Activated naive CD4-positive, alpha-beta T cell treated with anti-CD3 and anti-CD28 coated beads, Interleukin-2, amount 50 U/mL, for 16 hours (primary cell): Measurements from ENCODE around the gene POMGNT1.

Experiments
- DNase-seq: peaks from one replicate; pipeline ENCODE4 v3.0.0-alpha.2; 2020

The POMGNT1 gene

DNA sequence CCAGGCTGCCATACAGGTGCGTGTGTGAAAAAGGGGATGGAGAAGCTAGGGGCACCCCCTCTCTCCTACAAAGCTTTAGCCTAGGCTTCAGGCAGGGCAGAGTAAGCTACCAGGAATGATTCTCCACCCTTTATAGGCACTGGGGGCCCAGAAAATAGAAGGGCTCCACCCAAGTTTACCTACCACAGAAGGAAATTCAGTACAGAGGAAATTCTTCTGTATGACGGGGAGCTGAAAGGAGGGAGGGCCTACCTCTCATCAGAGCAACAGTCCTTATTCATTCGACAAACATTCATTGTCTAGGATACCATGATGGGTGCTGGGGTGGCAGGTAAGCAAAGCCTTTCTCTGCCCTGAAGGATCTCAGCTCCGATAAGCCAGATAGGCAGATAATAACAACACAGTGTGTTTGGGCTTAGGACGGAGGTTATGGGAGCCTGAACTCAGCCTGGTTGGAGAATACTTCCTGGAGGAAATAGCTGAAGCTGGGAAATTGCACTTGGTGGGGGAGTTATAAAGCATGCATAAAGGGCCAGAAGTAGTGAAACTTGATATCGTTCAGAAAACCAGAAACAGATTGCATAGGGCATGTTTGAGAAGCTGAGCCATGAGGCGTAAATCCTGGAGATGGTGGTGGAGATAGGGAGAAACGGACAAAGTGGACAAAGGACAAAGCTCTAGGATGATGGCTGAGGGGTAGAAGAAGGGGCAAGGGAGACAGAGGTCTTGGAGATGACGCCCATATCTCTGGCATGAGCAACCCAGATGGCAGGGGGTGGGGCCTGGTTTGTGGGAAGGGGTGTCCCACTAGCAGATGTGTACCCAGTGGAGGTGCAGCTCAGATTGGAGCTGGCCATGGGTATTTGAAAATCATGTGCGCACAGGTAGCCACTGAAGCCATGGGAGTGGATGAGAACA is 16.6 kb downstream of the POMGNT1 start:
- no peak for DNase-seq

GRCh38 chr1:46180082-46180616 is 18.1 kb downstream of the POMGNT1 start:
- DNase-seq = no peak

DNA sequence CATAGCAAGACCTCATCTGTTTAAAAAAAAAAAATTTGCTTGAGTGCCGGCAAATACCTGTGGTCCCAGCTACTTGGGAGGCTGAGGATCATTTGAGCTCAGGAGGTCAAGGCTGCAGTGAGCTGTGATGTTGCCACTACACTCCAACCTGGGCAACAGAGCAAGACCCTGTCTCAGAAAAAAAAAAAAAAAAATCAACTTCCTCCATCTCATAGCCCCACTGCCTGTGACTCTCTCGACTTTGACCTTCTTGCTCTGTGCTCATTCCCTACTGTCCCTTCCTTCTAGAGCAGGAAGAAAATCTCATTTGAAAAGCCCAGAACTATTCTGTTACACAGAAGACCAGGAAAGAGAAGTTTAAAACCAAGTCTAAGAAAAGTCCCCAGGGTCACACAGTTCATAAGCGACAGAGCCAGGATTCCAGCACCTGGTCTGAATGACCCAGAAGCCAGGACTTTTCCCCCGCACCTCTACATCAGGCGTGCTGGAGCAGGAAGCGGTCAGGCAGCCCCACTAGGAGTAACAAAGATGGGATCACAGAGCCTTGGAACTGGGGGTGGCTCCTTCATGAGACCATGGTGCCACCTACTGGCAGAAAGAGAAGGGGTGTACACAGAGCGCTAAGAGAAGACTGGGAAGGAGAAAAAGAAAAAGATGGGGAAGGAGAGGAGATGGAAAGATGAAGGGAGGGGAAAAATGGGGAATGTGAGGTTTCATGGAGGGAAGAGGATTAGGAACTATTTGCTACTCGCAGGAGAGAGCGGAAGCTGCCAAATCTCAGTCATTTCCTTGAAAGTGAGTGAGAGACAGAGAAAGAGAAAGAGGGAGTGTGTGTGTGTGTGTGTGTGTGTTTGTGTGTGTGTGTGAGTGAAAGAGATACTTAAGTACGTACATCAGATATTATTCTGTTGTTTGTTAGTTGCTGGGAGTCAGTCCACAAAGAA is 18.8 kb downstream of the POMGNT1 start:
- DNase-seq = peak; percentile 59

GRCh38 chr1:46176211-46176865 is 21.9 kb downstream of the POMGNT1 start, which contains the start of gene P3R3URF:
Gene P3R3URF (minus strand): TSS chr1:46176488. CDS start chr1:46176471, 17 bp downstream.
- no peak for DNase-seq

- DNase-seq = no peak
Measured at GRCh38 chr1:46175243-46175642, 23.0 kb downstream of the POMGNT1 start.

DNA sequence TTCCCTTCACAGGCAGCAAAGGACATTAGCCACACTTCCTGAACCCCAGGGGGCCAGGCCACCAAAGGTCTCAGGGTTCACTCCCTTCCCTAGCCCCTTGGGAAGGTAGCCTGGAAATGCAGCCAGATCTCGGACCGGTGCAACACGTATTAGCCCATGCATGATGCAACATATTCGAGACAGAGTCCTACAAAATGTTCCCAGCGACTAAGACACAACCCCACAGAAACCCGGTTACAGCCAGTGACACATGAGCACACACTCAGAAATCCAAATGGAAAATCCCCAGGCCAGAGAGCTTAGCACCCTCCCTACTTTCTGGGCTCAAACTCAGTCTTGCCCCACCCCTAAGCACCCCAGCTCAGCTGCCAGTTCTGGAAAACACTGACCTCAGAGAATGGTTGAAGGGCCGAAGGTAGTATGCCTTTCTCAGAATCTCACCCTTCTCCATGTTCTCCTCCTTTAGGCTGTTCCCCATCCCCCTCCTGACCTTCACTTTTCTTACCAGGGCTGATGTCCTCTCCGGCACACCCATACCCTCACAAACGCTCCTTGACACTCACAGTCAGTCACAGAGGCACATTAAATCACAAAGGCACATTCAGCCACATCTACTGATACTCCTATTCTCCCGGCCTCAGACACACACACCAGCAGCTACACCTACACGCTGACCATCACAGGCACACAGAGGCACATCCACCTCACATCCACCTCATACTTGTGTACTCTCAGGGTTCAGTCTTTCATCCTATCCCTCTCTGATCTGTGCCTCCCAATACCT is 23.6 kb downstream of the POMGNT1 start, which contains the start of gene TSPAN1:
Gene TSPAN1 (plus strand): TSS at position 640 of the 784 bp plus-strand sequence. CDS start 6,021 bp downstream, outside the sequence.
- DNase-seq = no peak

GRCh38 chr1:46173361-46173856 is 24.8 kb downstream of the POMGNT1 start:
- no peak for DNase-seq

- DNase-seq = no peak
Measured at GRCh38 chr1:46172321-46172720, 25.9 kb downstream of the POMGNT1 start.

DNA sequence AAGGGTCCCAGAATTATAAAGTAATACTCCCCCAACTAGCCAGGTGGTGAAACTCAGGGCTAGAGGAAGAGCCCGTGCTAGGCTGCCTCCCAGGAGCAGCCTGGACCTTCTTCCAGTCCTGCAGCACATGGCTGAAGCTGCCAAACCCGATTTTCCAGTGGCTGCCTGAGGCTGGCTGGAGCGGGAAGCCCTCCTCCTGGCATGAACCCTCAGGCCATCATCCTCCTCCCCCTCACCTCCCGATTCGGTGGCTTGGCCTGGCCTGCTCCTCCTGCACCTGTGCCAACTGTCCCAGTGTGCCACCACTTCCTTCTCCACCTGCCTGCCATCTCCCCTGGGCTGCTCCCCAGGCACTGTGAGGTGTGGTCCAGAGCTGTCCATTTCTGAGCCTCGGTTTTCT is 26.4 kb downstream of the POMGNT1 start:
- DNase-seq = no peak

GRCh38 chr1:46171351-46171750 is 26.9 kb downstream of the POMGNT1 start:
- no peak for DNase-seq

DNA sequence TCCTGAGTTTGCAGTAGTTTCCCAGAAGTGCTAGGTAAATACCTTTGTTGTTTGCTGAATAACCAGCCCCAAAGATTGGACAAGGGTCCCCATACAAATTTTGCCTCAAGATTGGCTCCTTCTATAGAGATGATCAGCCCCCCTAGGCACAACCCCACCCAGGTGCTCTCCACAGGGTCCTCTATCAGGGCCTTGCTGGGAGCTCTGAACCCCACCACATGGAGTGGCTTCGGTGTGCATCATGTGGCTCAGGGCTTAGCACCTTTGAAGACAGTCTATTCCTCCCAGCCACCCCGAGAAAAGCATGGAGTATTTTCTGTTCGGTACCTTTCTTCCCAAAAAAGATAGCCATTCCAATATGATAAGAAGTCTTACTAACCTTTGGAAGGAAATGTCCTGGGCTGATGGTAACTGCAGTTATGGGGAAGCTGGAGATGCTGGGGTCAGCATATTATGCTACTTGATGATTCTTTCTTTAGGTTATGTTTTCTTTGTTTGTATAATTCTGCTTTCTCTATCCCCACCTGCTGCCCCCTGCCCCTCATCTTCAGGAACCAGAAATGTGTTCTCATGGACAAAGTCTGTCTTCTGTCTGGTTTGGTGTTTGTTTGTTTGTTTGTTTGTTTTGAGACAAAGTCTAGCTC is 28.3 kb downstream of the POMGNT1 start:
- no peak for DNase-seq

- DNase-seq = no peak
Measured at GRCh38 chr1:46168477-46168876, 29.8 kb downstream of the POMGNT1 start.

DNA sequence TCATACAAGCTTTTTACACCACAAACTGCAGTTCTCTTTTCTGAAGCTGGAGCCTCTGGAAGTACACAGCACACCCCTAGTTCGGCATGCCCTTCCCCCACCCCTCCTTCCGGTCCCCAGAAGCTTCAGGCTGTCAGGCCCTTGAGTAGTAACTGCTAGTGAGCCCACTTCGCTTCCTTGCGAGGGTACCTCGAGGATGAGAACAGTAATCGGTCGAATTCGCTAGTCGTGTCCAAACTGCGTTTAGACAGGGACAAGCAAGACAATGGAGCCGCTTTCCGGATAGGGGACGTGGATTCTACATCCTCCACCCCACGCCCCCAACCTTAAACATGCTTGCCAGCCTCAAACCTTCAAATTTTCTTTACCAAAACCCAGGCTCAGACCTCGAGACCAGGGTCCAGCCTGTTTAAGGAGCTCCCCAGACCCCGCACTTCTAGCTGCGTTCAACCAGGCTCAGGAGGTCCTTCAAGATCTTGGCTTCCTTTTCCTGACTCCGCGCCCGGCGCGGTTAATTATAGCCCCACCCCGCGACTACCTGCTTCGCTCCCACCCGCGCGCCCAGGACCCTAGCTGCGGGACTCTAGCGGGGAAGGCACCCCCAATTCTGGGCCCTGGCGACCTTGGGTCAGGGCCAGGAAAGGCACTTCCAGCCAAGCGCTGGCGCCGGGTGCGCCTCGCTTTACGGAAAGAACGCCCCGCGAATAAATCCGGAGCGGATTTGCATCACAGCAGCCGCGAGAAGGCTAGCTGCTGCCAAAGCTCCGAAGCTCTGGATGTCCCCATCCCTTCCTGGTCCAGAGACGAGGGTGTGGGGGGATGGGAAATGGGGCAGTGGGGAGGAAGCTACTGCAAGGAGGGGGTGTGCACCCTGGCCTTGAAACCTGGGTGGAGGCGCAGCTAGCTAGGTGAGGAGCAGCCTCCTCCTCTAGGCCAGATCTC is 31.4 kb downstream of the POMGNT1 start:
- DNase-seq = peak; percentile 51

DNA sequence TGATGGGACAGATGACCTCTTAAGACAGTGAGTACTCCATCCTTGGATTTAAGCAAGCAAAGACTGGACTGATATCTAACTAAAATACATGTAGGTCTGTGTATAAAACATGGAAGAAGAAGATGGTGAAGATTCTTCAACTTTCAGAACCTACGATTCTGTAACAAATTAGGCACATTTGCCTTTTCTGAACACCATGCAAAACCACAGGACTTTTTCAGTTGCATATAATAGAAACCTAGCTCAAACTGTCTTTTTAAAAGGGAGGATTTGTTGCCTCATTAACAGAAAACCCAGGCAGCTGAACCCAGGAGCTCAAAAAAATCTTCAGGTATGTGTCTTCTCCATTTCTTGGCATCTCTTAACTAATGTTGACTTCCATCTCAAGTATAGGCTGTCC is 38.0 kb downstream of the POMGNT1 start:
- no peak for DNase-seq

GRCh38 chr1:46159516-46159915 is 38.7 kb downstream of the POMGNT1 start:
- no peak for DNase-seq

DNA sequence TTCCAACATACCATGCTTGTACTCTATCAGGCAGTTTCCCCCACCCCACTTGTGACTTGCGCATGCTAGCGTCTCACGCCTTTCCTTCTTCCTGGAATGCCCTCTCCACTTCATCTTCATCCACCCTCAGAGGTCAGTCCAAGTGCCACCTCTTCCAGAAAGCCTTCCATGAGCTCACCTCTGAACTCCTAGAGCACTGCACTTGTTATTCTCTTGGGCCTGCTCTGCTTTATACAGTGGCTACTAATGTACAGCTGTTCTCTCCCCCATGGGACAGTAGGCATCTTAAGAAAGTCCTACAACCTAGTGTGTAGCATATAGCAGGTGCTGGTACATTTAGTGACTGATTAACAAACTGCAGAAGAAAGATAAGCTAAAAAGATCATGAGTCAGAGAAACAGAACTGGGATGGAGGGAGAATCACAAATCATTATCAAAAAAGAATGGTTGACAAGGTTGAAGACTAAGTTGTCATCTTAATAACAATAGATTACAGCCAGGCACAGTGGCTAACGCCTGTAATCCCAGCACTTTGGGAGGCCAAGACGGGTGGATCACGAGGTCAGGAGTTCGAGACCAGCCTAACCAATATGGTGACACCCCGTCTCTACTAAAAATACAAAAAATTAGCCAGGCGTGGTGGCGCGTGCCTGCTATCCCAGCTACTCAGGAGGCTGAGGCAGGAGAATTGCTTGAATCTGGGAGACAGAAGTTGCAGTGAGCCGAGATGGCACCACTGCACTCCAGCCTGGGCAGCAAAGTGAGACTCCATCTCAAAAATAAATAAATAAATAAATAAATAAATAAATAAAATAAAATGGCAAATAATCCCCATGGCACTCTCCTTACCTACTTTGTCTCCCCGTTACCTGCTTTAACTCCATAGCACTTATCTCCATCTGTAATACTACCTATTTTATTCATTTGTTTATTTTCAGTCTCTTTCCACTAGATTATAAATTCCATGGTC is 39.6 kb downstream of the POMGNT1 start:
- DNase-seq = no peak

DNA sequence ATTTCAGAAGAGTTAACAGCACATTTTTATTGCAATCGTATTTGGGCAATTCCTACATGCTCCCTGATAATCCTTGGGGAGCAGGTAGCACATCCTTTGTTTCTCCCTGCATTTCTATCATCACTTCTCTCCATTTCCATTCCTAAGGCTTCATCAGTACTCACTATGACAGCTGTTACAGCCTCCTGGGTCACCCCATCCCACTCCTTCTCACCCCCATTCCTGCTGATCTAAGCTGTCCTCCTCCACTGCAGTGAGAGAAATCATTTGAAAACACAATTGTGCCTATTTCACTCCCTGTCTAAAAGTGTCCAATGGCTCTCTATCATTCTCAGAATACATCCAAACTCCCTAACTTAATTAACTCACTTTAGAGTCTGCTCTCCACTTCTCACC is 40.3 kb downstream of the POMGNT1 start:
- DNase-seq = no peak

GRCh38 chr1:46153732-46154131 is 44.5 kb downstream of the POMGNT1 start:
- no peak for DNase-seq

DNA sequence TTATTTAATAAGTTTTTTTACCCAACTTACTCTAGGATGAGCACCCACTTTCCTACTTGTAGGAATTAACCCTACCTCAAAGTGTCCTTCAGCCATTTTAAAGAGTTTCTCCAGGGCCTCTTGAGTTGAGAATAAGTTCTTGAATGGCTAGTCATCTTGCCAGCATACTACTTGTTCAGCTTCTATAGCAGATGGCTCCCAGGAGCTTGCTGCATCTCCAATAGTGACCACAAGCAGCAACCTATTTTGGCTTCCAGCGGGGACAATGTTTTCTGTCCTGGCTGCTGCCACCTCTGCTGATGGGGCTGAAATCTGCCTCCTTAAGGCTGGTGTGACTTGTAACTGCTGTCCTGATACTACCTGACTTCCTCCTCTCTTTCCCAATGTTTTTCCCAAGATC is 45.0 kb downstream of the POMGNT1 start:
- no peak for DNase-seq
